Bronchus fibroblast of lung (primary cell): ENCODE data around the gene BPIFB3. TPM values are rescaled to one million over a fixed set of nuclear protein-coding genes. Genes with fewer than 3 reads are reported as not detected.

Source experiments
- total RNA-seq: library from RNA; depleted of rRNA; stranded (reverse); fragments of >200 nt; gene quantifications from 2 replicates; pipeline ENCODE4 v1.2.3, GENCODE V29; 2015

BPIFB3 gene
- total RNA-seq: not detected in 2 replicates

GRCh38 chr20:33053291-33054106 lies at the start of gene BPIFB3:
Gene BPIFB3, plus strand, starts transcription at chr20:33053903. Its CDS starts 1,533 bp downstream, at chr20:33055436.

GRCh38 chr20:33004141-33004751 lies 49.5 kb upstream of the BPIFB3 start, which contains the start of gene SUN5:
Gene SUN5, minus strand, starts transcription at chr20:33004433. Its CDS starts 93 bp downstream, at chr20:33004340.

GRCh38 chr20:33007376-33008335 lies 46.0 kb upstream of the BPIFB3 start, which contains the start of gene BPIFB2:
Gene BPIFB2, plus strand, starts transcription at chr20:33007704. Its CDS starts 871 bp downstream, at chr20:33008575.

GRCh38 chr20:33031531-33031930 lies 22.2 kb upstream of the BPIFB3 start, which contains the start of gene BPIFB6:
Gene BPIFB6, plus strand, starts transcription at chr20:33031648. Its CDS starts 0 bp downstream, at chr20:33031648.

GRCh38 chr20:33079259-33079658 lies 25.6 kb downstream of the BPIFB3 start, which contains the start of gene BPIFB4:
Gene BPIFB4, plus strand, starts transcription at chr20:33079643. Its CDS starts 1,884 bp downstream, at chr20:33081527.

Other genes with a start within 250 kb of the BPIFB3 start
- 78.0 and 83.2 TPM in 2 replicates for gene MAPRE1, start 233.9 kb upstream of the BPIFB3 start, total RNA-seq
- under 0.01 TPM in 1 of 2 replicates, not detected in the other for gene EFCAB8, start 195.0 kb upstream of the BPIFB3 start, total RNA-seq
- gene SUN5, start 49.5 kb upstream of the BPIFB3 start, total RNA-seq: not detected in 2 replicates
- not detected in 2 replicates for gene BPIFB2, start 46.2 kb upstream of the BPIFB3 start, total RNA-seq
- gene BPIFB6, start 22.3 kb upstream of the BPIFB3 start, total RNA-seq: not detected in 2 replicates
- gene BPIFB4, start 25.7 kb downstream of the BPIFB3 start, total RNA-seq: not detected in 2 replicates
- not detected in 2 replicates for gene BPIFA2, start 114.3 kb downstream of the BPIFB3 start, total RNA-seq
- not detected in 2 replicates for gene BPIFA3, start 163.4 kb downstream of the BPIFB3 start, total RNA-seq
- not detected in 2 replicates for gene BPIFA1, start 182.1 kb downstream of the BPIFB3 start, total RNA-seq
- gene BPIFB1, start 229.3 kb downstream of the BPIFB3 start, total RNA-seq: not detected in 2 replicates